ENCODE results near the gene EFHD1.
A peak's percentile ranks its signal among the peaks of the same experiment; 100 is the strongest.
"Not testable (repeated sequence)": the region's sequence is repeated elsewhere in the genome, so short reads cannot be mapped to it uniquely, and the experiment has no call there.

EFHD1 gene

DNA sequence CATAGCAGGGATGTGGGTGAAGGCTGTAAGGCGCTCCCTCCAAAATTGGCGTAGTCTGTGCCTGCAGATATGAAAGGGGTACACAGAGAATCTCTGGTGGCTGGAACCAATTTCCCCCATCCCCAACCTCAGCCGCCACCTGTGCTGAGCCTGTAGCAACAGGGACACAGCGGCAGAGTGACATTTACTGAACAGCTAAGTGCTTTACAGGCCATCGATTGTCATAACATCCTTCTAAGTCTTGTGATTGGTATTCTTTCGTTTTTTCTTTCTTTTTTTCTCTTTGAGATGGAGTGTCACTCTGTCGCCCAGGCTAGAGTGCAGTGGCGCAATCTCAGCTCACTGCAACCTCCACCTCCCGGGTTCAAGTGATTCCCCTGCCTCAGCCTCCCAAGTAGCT lies 12.2 kb upstream of the EFHD1 start:
- DNase-seq = no peak

GRCh38 chr2:232622563-232622962 lies 10.8 kb upstream of the EFHD1 start:
- DNase-seq = no peak

DNA sequence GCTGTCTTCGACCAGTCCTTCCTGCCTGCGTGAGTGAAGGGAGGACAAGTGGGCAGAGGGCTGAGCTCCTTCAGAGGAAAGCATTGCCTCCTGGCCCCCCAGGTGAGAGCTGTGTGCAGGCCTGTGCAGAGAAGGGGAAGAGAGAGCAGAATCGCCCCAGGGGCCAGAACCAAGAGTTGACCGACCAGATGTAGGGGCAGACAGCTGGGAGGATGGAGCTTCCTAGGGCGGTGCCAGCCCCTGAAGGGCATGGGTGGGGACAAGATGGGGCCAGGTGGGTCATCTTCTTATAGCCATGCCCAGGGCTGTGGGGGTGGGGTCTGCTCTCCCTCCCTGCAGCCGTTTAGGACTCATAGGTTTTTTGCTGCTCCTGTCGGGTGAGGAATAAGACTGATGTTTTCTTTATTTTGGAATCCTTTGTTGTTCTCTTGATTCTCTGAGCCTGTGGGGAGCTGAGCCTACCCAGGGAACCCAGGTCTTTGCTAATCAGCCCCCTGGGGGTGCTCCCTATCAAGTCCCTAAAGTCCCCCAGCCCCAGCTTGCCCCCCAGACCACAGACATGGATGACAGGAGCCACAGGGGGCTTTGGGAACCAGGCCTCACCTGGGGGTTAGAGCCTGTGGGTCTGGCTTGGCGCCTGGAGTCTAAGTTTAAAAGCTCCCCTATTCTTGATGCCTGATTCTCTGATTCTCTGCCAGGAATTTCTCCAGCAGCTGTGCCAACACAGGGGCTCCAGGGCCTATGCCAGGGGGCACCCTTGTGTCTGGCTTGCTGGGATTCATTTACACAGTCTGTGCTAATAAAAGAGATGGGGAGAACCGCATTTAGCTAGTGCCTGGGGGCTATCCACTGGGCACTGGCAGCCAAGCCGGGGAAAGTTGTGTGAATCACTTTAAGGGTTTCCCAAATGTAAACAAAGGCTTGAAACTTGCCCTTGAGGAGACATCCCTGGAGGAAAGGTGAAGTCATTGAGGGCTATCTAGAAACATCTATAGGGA lies 9.3 kb upstream of the EFHD1 start:
- peak in 2 of 3 experiments; percentile 68 to 88 for DNase-seq

DNA sequence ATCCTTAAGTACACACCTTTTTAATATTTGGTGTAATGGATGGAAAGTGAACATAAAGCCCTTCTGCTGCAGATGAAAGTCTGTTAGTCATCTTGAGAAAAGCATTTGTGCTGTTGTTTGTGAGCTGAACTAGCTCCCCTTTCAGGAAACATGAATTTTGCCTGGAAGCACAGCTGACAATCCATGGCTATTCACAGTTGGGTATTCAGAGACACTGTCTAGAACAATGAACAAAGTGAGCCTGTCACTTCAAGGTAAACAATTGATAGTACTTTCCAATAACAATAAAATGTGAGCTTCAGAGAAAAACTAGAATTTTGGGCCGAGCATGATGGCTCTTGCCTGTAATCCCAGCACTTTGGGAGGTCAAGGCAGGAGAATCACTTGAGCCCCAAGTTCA lies 6.8 kb upstream of the EFHD1 start:
- DNase-seq = no peak

DNA sequence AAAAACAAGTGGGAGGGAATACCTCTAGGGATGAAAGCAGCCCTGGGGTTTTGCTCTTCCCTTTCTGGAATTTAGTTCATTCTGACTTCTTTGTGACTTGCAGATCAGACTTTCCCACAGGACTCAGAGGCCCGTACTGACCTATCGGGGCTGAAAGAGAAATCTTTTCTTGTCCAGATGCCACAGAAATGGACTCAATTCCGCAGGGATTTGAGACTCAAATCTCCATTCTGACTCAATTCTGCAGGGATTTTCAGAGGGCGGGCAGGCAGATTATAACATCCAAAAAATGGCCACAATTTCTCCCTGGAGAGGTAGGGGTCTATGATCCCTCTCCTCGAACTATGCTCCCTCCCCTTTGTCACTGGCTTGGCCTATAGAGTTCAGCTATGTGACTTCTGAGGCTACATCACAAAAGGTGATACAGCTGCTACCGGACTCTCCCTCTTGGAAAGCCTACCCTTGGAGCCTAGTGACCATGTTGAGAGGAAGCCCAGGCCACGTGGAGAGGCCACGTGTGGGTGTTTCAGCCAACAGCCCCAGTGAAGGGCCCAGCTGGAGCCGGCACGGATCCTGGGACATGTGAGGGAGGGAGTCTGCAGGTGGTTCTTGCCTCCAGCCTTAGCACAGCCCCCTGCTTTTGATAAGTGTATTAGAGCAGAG lies 4.8 kb upstream of the EFHD1 start:
- DNase-seq = no peak

- DNase-seq = no peak
These were observed 4.3 kb upstream of the EFHD1 start for GRCh38 chr2:232629129-232629475.

- DNase-seq = no peak
These were observed 1.0 kb upstream of the EFHD1 start for GRCh38 chr2:232632229-232632903.

DNA sequence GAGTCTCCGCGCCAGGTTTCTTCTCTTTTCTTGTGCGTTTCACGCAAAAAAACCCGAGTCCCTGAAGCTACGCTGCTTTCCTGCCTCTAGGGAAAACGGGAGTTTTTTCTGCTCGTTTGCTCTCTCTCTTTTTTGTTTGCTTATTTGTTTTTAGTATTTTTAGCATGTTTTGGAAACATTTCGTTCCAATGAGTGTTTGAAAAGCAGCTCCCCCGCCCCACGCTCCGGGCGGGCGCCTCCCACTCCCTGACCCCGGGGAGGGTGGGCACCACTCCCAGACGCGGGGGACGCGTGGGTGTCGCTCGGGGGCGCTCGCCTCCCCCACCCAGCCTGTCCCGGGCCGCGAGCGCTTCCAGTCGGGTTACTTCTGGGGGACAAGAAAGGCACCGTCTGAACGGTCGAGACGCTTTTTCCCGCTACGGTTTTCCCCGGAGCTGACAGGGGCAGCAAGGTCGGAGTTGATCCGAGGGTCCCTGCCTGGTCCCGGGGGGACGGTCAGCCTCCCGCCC lies 446 bp upstream of the EFHD1 start:
- peak in 1 of 3 experiments; percentile 28 for DNase-seq

DNA sequence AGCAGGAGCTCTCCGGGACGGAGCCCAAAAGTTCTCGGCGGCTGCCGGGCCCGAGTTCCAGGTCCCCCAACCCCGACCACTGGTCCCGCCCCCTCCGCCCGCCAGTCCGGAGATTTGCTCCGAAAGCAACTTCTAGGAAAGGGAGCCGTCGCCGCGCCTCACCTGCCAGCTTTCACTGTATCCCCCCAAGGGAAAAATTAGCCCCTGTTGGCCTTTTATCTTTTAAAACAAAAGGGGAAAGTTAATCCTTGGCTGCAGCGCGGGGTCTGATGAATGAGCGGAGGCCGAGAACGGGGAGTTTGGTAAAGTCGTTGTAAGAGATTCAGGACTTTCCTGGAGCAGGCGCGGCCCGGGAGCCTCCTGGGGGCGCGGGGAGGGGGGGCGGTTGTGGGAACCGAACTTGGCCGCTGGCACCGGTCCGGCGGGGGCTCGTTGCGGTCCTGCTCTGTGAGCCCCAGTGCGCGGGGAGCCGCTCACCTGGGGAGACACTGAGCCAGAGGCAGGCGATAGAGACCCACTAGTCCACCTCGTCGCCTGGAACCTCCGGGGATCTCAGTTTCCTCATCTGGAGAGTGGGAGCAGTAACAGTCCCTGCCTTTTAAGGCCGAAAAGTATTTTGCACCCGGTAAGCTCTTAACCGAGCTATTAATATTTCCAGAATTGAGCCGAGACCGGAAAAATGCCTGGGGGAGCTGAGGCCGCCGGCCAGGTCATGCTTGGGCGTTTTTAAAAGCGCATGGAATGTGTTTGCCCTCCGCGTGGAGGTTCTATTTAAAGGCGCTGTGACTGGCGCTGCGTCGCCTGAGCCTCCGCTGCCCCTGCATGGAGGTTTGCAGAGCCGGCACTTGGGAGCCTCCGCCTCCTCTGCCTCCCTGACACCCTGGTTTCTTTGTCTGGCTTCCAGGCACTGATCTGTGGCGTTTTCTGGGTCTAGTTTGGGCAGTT lies 1.1 kb downstream of the EFHD1 start:
- DNase-seq = no peak

DNA sequence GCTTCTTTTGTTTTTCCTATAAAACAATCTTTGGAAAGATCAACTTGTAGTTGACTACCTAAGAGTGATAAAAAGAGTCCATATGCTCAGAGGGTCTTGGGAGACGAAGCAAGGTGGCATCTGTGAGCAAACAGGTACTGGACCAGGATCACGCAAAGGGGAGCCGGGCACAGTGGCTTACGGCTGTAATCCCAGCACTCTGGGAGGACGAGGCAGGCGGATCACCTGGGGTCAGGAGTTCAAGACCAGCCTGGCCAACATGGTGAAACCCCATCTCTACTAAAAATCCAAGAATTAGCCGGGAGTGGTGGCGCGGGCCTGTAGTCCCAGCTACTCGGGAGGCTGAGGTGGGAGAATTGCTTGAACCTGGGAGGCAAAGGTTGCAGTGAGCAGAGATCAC lies 2.0 kb downstream of the EFHD1 start:
- not testable (repeated sequence) for DNase-seq

- DNase-seq = no peak
These were observed 2.4 kb downstream of the EFHD1 start for GRCh38 chr2:232635820-232636219.

DNA sequence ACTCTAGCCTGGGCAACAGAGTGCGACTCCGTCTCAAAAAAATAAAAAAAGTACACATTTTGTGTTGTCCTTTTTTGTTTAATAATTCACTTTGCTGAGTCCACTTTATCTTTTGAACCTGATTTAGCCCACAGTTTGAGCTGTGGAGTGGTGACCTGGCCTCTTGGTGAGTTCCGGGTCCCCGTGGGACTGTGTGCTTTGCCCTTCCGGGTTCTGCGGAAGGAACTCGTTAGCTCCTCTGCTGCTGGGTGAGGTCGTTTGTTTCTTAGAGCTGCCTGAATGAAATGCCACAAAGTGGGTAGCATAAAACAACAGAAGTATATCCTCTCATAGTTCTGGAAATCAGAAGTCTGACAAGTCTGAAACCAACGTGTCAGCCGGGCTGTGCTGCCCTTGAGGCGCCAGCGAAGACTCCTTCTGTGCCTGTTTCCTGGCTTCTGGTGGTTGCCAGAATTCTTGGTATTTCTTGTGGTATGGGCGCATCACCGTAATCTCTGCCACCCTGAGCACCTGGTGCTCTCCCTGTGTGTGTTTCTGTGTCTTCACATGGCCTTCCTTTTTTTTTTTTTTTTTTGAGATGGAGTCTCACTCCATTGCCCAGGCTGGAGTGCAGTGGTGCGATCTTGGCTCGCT lies 3.5 kb downstream of the EFHD1 start:
- no peak for DNase-seq

DNA sequence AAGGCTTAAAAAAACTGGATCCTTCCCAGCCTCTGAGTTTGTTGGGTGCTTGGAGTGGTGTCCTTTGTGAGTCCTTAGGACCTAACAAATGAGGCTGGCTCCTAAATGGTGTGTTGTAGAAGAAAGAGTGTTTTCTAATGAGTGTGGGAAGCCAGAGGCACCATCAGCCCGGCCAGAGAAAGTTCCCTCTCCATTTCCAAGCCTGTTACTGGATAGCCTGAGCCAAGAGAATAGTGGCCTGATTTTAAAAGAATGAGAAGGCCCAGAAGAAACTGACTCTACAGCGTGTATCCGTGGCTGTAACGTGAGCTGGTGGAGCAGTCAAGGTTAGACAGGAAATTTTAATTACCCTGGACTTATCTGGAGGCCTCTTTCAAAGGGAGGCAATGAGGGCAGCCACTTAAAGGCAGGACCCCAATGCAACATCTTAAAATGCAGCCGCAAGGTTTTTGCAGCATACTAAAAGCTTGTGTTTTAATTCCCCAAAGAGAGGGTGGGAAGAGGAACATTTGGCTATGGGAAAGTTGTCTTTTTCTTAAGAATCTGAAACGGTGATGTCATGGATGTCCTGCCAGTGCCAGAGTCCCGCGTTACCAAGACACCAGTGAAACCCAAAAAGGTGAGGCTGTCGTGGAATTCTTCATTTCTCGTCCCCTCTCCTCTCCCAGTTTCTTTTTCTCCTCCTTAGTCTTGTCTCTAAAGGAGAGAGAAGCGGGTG lies 4.6 kb downstream of the EFHD1 start:
- no peak for DNase-seq

- no peak for DNase-seq
These were observed 7.9 kb downstream of the EFHD1 start for GRCh38 chr2:232641153-232641848.

GRCh38 chr2:232643147-232643425 lies 9.7 kb downstream of the EFHD1 start:
- DNase-seq = no peak

DNA sequence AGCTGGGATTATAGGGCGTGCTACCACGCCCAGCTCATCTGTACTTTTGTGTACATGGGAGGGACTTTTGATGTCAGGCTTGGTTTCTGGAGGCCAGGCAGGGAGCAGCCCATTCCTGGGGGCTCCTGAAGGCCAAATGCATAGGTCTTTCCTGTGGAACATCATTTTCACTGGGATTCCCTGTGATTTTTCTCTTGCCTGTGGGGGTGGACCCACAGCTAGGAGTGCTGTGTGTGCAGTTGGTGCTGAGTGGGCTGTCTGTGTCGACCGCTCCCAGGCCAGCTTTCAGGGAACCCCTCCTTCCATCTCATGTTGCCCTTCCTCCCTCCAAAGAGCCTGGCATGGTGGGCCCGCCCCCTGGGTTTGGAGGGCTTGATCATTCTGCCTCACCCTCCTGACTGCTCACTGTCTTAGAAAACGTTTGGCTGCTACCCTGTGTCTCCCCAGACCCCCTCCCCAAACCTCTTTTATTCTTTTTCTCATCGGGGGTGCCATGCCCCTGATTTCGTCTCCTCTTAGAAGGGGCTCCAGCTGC lies 10.5 kb downstream of the EFHD1 start:
- DNase-seq = no peak

DNA sequence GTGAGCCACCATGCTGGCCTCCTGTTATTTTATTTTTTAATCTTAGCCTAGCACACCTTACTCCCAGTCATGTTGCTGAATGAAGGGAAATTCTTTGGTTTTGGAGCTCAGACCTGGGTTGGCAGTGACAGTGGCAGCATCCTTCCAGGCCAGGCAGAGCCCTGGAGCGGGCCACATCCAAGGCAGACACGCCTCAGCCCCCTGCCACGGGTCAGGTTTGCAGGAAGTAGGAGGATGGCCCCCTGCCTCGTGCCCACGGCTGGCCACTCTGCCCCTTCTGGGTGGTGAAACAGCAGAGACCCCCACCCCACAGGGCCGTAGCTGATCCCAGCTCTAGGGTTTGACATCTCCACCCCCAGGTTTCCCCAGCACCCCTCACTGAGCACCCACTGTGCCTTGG lies 11.7 kb downstream of the EFHD1 start:
- DNase-seq = no peak

DNA sequence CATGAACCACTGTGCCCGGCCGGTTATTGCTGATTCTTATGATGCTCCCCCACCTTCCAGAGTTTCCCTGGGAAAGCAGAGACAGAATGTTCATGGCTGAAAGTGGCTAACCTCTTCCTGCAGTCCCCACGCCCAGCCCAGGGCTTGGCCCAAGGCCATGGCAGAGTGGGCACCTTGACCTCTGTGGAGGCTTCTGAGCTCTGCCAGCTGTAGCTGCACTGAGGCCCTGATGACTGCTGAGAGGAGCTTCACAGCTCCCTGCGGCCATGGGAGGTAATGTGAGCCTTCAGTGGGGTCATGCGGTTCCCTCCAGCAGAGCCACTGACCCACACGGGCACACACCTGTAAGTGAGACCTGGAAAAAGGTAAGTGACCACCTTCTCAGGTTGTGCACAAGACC lies 13.3 kb downstream of the EFHD1 start:
- no peak for DNase-seq

GRCh38 chr2:232647261-232647660 lies 13.9 kb downstream of the EFHD1 start:
- DNase-seq = no peak

GRCh38 chr2:232649033-232649432 lies 15.6 kb downstream of the EFHD1 start:
- DNase-seq = no peak

DNA sequence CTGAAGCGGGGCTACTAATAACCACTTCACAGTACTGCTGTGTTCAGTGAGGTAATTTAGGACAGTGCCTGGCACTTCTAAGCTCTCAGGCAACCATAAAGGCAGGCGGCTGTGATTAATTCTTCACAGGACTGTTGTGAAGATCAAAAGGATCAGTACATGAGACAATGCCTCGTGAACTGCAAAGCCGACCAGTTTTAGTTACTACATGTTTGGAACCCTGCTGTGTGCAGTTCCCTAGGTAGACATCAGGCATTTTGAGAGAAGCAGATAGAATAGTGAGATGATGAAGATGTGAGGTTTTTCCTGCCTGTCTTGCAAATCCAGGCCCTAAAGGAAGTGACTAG lies 19.1 kb downstream of the EFHD1 start:
- peak in 2 of 3 experiments; percentile 16 to 68 for DNase-seq

Measured in NCI-H1417 (cell line).